Astrocyte (in vitro differentiated cells and primary cell): ENCODE measurements around the gene DRGX.

Source experiments
- CTCF ChIP-seq: IDR thresholded peaks from 2 replicates; pipeline ENCODE4 v1.5.1; 2011; ENCODE audit warnings: low read depth, mild to moderate bottlenecking, inconsistent platforms, low read length, moderate library complexity; ENCODE audit not compliant: insufficient read depth
- EZH2 ChIP-seq: IDR thresholded peaks from 2 replicates; pipeline ENCODE4 v1.6.1; 2012; ENCODE audit warnings: mild to moderate bottlenecking, low read length, inconsistent platforms; ENCODE audit not compliant: insufficient read depth

GRCh38 chr10:49365675-49366415 lies 30.0 kb downstream of the DRGX start:
- TF ChIP-seq CTCF = no peak
- TF ChIP-seq EZH2 = no peak
